A549 (cell line): ENCODE measurements around the gene SLC39A11.

Experiments
- PHF8 ChIP-seq: fragments of 200-600 bp; sonication (generic); IDR thresholded peaks from 2 replicates; pipeline ENCODE4 v1.6.1; 2016; ENCODE audit warnings: low read depth, mild to moderate bottlenecking, antibody characterized with exemption, moderate library complexity, borderline replicate concordance
- SMC3 ChIP-seq: fragments of >200 bp; sonication (Bioruptor Twin); formaldehyde crosslinking; IDR thresholded peaks from 3 replicates; pipeline ENCODE4 v1.6.1; 2018; ENCODE audit warnings: inconsistent platforms
- TF ChIP-seq, protein P1 (sequence below): fragments of >200 bp; sonication (Bioruptor Twin); formaldehyde crosslinking; IDR thresholded peaks from 3 replicates; pipeline ENCODE4 v1.5.1; 2016
- TF ChIP-seq, protein P2 (sequence below): fragments of 450-650 bp; IDR thresholded peaks from 2 replicates; pipeline ENCODE4 v1.6.1; 2014; ENCODE audit warnings: antibody characterized with exemption

DNA sequence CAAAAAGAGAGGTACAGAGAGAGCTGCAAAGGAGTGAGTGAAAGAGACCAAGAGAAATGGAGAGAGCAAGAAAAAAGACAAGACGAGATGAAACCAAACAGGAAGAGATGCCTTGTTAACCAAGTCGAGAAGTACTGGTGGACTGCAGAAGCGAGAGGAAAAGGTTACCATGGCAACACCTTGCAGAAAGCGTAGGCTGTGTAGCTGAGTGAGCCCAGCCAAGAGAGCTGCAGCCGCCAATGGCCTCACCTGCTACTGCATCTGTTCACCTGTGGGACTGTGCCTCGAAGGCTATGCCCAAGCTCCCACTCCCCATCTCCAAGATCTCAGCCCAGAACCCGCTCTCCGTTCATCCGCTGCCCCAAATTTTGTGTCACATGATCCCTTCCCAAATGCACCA, 161.3 kb downstream of the SLC39A11 start:
- TF ChIP-seq, protein P1, sequence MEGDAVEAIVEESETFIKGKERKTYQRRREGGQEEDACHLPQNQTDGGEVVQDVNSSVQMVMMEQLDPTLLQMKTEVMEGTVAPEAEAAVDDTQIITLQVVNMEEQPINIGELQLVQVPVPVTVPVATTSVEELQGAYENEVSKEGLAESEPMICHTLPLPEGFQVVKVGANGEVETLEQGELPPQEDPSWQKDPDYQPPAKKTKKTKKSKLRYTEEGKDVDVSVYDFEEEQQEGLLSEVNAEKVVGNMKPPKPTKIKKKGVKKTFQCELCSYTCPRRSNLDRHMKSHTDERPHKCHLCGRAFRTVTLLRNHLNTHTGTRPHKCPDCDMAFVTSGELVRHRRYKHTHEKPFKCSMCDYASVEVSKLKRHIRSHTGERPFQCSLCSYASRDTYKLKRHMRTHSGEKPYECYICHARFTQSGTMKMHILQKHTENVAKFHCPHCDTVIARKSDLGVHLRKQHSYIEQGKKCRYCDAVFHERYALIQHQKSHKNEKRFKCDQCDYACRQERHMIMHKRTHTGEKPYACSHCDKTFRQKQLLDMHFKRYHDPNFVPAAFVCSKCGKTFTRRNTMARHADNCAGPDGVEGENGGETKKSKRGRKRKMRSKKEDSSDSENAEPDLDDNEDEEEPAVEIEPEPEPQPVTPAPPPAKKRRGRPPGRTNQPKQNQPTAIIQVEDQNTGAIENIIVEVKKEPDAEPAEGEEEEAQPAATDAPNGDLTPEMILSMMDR, result no peak
- TF ChIP-seq SMC3, result no peak
- TF ChIP-seq, protein P2, sequence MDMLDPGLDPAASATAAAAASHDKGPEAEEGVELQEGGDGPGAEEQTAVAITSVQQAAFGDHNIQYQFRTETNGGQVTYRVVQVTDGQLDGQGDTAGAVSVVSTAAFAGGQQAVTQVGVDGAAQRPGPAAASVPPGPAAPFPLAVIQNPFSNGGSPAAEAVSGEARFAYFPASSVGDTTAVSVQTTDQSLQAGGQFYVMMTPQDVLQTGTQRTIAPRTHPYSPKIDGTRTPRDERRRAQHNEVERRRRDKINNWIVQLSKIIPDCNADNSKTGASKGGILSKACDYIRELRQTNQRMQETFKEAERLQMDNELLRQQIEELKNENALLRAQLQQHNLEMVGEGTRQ, result no peak
- TF ChIP-seq PHF8, result no peak
